ENCODE results near the gene VAPA. TPM values are rescaled to one million over a fixed set of nuclear protein-coding genes. Genes with fewer than 3 reads are reported as not detected.

VAPA gene
- total and polyA plus RNA-seq, 2 of the 4 experiments (the other 2 are of a cell fraction) = 199 to 206 TPM

GRCh38 chr18:9872823-9873222, 41.0 kb upstream of the VAPA start:
- Histone ChIP-seq H3K27me3 (ENCODE audit: control insufficient read depth, insufficient read depth, low read length) (no peaks in the 10 kb centered on the region), H2AK9ac (replicated peaks; ENCODE audit: low read depth, low read length, poor library complexity) (no peak overlapping the region)
- POLR2A ChIA-PET (ENCODE audit: unreplicated experiment) = no interaction called here

More at GRCh38 chr18:9872823-9873222, 41.0 kb upstream of the VAPA start:
- Histone ChIP-seq H2BK5ac (ENCODE audit: low read depth, low read length, poor library complexity, severe bottlenecking) (no peak overlapping the region), H4K91ac (ENCODE audit: insufficient read depth, low read depth, low read length) (no peak overlapping the region; the same call in 1 of the 2 replicates), H4K5ac (ENCODE audit: low read depth, low read length) (no peak overlapping the region), H2BK15ac (ENCODE audit: low read depth, low read length) (no peak overlapping the region), H3K9ac (ENCODE audit: low read depth, low read length) (no peak overlapping the region), H3K27ac (ENCODE audit: insufficient read depth, low read length) (no peak overlapping the region), H4K20me1 (ENCODE audit: insufficient read depth, low read length) (no peaks in the 10 kb centered on the region), H3K4ac (ENCODE audit: low read depth, low read length) (no peak overlapping the region), H3K9me1 (ENCODE audit: insufficient read depth, low read length) (peaks cover 10% of the 10 kb centered on the region), H2BK120ac (ENCODE audit: low read depth, low read length) (no peak overlapping the region), H3K18ac (ENCODE audit: low read depth, low read length) (no peak overlapping the region), H3K9me3 (ENCODE audit: control insufficient read depth, insufficient read depth, low read length) (no peaks in the 10 kb centered on the region), H2BK20ac (ENCODE audit: low read depth, low read length) (no peak overlapping the region), H3K56ac (ENCODE audit: extremely low read depth, insufficient read depth, low read length) (no peak overlapping the region), H3K4me1 (ENCODE audit: control insufficient read depth, insufficient read depth, low read length) (peaks cover 18% of the 10 kb centered on the region), H4K8ac (ENCODE audit: low read depth in 2 of 2, low read length in 2 of 2) (no peak overlapping the region), H3K36me3 (ENCODE audit: control insufficient read depth, insufficient read depth, low read length) (no peaks in the 10 kb centered on the region), H2AFZ (replicated peaks; ENCODE audit: low read length, poor library complexity) (no peak overlapping the region), H3K23ac (ENCODE audit: low read depth, low read length) (no peak overlapping the region), H3K14ac (replicated peaks; ENCODE audit: low read depth, low read length) (no peak overlapping the region), H3K79me1 (ENCODE audit: low read depth in 1 of 2, low read length in 2 of 2) (no peaks in the 10 kb centered on the region), H3K4me2 (ENCODE audit: low read depth, low read length) (no peak overlapping the region), H2AK5ac (ENCODE audit: low read depth, low read length) (no peak overlapping the region), H3K4me3 (ENCODE audit: insufficient read depth, low read depth, low read length) (no peak overlapping the region)
- TF ChIP-seq CHD1 (IDR thresholded peaks at IDR 0.05; ENCODE audit: low read depth, low read length) (no peak), MAFK (IDR thresholded peaks at IDR 0.05; ENCODE audit: low read depth, low read length) (no peak), BHLHE40 (IDR thresholded peaks at IDR 0.05; ENCODE audit: low read depth, low read length) (no peak), MXI1 (IDR thresholded peaks at IDR 0.05; ENCODE audit: borderline replicate concordance, low read depth, low read length) (no peak), USF2 (IDR thresholded peaks at IDR 0.05; ENCODE audit: low read depth, low read length) (no peak), POLR2A (IDR thresholded peaks at IDR 0.05; ENCODE audit: low read depth, low read length) (no peak), NFE2L2 (IDR thresholded peaks at IDR 0.05; ENCODE audit: low read depth, low read length) (no peak), MAZ (IDR thresholded peaks at IDR 0.05; ENCODE audit: borderline replicate concordance, low read depth, low read length) (no peak), RCOR1 (IDR thresholded peaks at IDR 0.05; ENCODE audit: insufficient replicate concordance, low read length) (no peak), ELK1 (IDR thresholded peaks at IDR 0.05; ENCODE audit: borderline replicate concordance, low read depth, low read length) (no peak), RAD21 (IDR thresholded peaks at IDR 0.05; ENCODE audit: low read length) (no peak)
- BruUV-seq (replicated peaks) = no TSS peak
- CTCF ChIA-PET = interaction anchor here (0.6 kb wide), 1 partner anchor 582 kb away, joined by 3 read pairs; the partner anchor contains the start of gene APCDD1
- in situ Hi-C loops (cut with MboI; ENCODE audit: low sequenced_read_pairs) = no loop called here
- dilution Hi-C loops (cut with HindIII; ENCODE audit: low sequenced_read_pairs, unreplicated experiment) = no loop called here
- DNase-seq = no peak
- intact Hi-C loops (cut with micrococcal nuclease) = loop anchor here (10.0 kb wide), 1 partner anchor 62 kb away; no protein-coding TSS in a partner anchor
- ATAC-seq (ENCODE audit: low read depth) = no peak

Measured in IMR-90 (cell line).